GM23338 (cell line): ENCODE results near the gene CFAP299. TPM values are rescaled to one million over a fixed set of nuclear protein-coding genes. Genes with fewer than 3 reads are reported as not detected.

Experiments used
- ATAC-seq: fragments of 200-7000 bp; cut with Tn5 transposase; 3 replicates; pipeline ENCODE4 v1.9.1; 2020
- DNase-seq: peaks from one replicate; pipeline ENCODE4 v3.0.0-alpha.2; 2015; ENCODE audit warnings: low spot score
- H2AFZ ChIP-seq: fragments of 200-600 bp; sonication (generic); 2 replicates; pipeline ENCODE4 v1.8.0; 2016; ENCODE audit warnings: antibody characterized with exemption, mild to moderate bottlenecking, moderate library complexity
- H3F3A ChIP-seq: fragments of 200-600 bp; sonication (generic); replicated peaks from 2 replicates; pipeline ENCODE4 v1.8.0; 2017; ENCODE audit warnings: antibody characterized with exemption, mixed run types, low read depth
- H3K27ac ChIP-seq: fragments of 200-600 bp; sonication (generic); 2 replicates; pipeline ENCODE4 v1.6.1; 2016; ENCODE audit warnings: low read depth
- H3K27me3 ChIP-seq: fragments of 200-600 bp; sonication (generic); 2 replicates; pipeline ENCODE4 v1.8.0; 2016; ENCODE audit warnings: mild to moderate bottlenecking, mixed run types, moderate library complexity; ENCODE audit not compliant: insufficient read depth
- H3K36me3 ChIP-seq: fragments of 200-600 bp; sonication (generic); 2 replicates; pipeline ENCODE4 v1.8.0; 2016; ENCODE audit warnings: mild to moderate bottlenecking; ENCODE audit not compliant: insufficient read depth
- H3K4me1 ChIP-seq: fragments of 200-600 bp; sonication (generic); 2 replicates; pipeline ENCODE4 v1.8.0; 2016; ENCODE audit warnings: mild to moderate bottlenecking, moderate library complexity; ENCODE audit not compliant: insufficient read depth
- H3K4me2 ChIP-seq: fragments of 200-600 bp; sonication (generic); 2 replicates; pipeline ENCODE4 v1.7.1; 2017; ENCODE audit warnings: mixed run types
- H3K4me3 ChIP-seq: fragments of 200-600 bp; sonication (generic); 2 replicates; pipeline ENCODE4 v1.6.1; 2016; ENCODE audit warnings: mixed run types
- H3K79me2 ChIP-seq: fragments of 200-600 bp; sonication (generic); replicated peaks from 2 replicates; pipeline ENCODE4 v1.8.0; 2017; ENCODE audit warnings: mild to moderate bottlenecking; ENCODE audit not compliant: insufficient read depth
- H3K9me2 ChIP-seq: fragments of 200-600 bp; sonication (generic); 2 replicates; pipeline ENCODE4 v1.8.0; 2017; ENCODE audit not compliant: insufficient read depth
- H4K20me1 ChIP-seq: fragments of 200-600 bp; sonication (generic); replicated peaks from 2 replicates; pipeline ENCODE4 v1.8.0; 2017; ENCODE audit warnings: mild to moderate bottlenecking; ENCODE audit not compliant: insufficient read depth
- H3K27ac Mint-ChIP-seq: 2 replicates; pipeline ENCODE4 v1.8.0; 2020; ENCODE audit warnings: inconsistent platforms, mild to moderate bottlenecking, moderate library complexity, mixed read lengths
- H3K27me3 Mint-ChIP-seq: 3 replicates; pipeline ENCODE4 v1.8.0; 2022; ENCODE audit warnings: low read depth, mild to moderate bottlenecking, moderate library complexity, mixed read lengths, inconsistent platforms; ENCODE audit not compliant: insufficient read depth, poor library complexity
- H3K36me3 Mint-ChIP-seq: 3 replicates; pipeline ENCODE4 v1.8.0; 2021; ENCODE audit warnings: low read depth, mild to moderate bottlenecking, inconsistent platforms, moderate library complexity, mixed read lengths
- H3K4me1 Mint-ChIP-seq: 3 replicates; pipeline ENCODE4 v1.8.0; 2020; ENCODE audit warnings: mild to moderate bottlenecking, inconsistent platforms, mixed read lengths
- H3K4me3 Mint-ChIP-seq: 3 replicates; pipeline ENCODE4 v1.8.0; 2021; ENCODE audit warnings: moderate library complexity, mild to moderate bottlenecking, inconsistent platforms, mixed read lengths
- H3K9me3 Mint-ChIP-seq: 3 replicates; pipeline ENCODE4 v1.8.0; 2020; ENCODE audit warnings: moderate library complexity, mild to moderate bottlenecking, inconsistent platforms, mixed read lengths
- CREB1 ChIP-seq: fragments of 250-450 bp; sonication (Bioruptor Pico); IDR thresholded peaks from 2 replicates; pipeline ENCODE4 v1.5.0; 2020; ENCODE audit warnings: low read depth, mild to moderate bottlenecking, moderate library complexity
- CTCF ChIP-seq, 2 experiments: fragments of 200-600 bp in 1 of 2; sonication (generic) in 1 of 2; conservative IDR thresholded peaks; 2 replicates each; pipeline versions ENCODE4 v1.5.1 to v1.6.1; 2016 to 2017; ENCODE audit warnings: antibody characterized with exemption in 2 of 2, low read depth in 2 of 2, mild to moderate bottlenecking in 2 of 2, moderate library complexity in 1 of 2
- ETS1 ChIP-seq: IDR thresholded peaks from 2 replicates; pipeline ENCODE4 v1.6.1; 2016; ENCODE audit warnings: antibody characterized with exemption
- EZH2 ChIP-seq: fragments of 200-600 bp; sonication (generic); IDR thresholded peaks from one replicate; pipeline ENCODE4 v1.8.0; 2017; ENCODE audit warnings: antibody characterized with exemption, mild to moderate bottlenecking, low read depth; ENCODE audit not compliant: unreplicated experiment
- EZH2phosphoT487 ChIP-seq: fragments of 200-600 bp; sonication (generic); IDR thresholded peaks from one replicate; pipeline ENCODE4 v1.8.1; 2018; ENCODE audit warnings: antibody characterized with exemption; ENCODE audit not compliant: unreplicated experiment
- JUNB ChIP-seq: IDR thresholded peaks from one replicate; pipeline ENCODE4 v1.6.1; 2016; ENCODE audit warnings: antibody characterized with exemption; ENCODE audit not compliant: unreplicated experiment
- NANOG ChIP-seq: IDR thresholded peaks from 2 replicates; pipeline ENCODE4 v1.6.1; 2016; ENCODE audit warnings: antibody characterized with exemption, borderline replicate concordance
- POLR2AphosphoS5 ChIP-seq: IDR thresholded peaks from 2 replicates; pipeline ENCODE4 v1.6.1; 2016; ENCODE audit warnings: antibody characterized with exemption, low read depth
- REST ChIP-seq: IDR thresholded peaks from one replicate; pipeline ENCODE4 v1.6.1; 2018; ENCODE audit warnings: antibody characterized with exemption; ENCODE audit not compliant: unreplicated experiment
- STAT1 ChIP-seq: IDR thresholded peaks from one replicate; pipeline ENCODE4 v1.6.1; 2016; ENCODE audit warnings: antibody characterized with exemption; ENCODE audit not compliant: unreplicated experiment
- ZNF114 ChIP-seq: fragments of 250-450 bp; sonication (Bioruptor Pico); IDR thresholded peaks from 2 replicates; pipeline ENCODE4 v1.5.0; 2020; ENCODE audit warnings: mild to moderate bottlenecking, moderate library complexity
- ZNF331 ChIP-seq: fragments of 250-450 bp; sonication (Bioruptor Pico); IDR thresholded peaks from 2 replicates; pipeline ENCODE4 v1.5.0; 2020; ENCODE audit warnings: low read depth, mild to moderate bottlenecking, moderate library complexity
- ZNF462 ChIP-seq: fragments of 250-450 bp; sonication (Bioruptor Pico); IDR thresholded peaks from 2 replicates; pipeline ENCODE4 v1.5.0; 2020; ENCODE audit warnings: mild to moderate bottlenecking, moderate library complexity
- polyA plus RNA-seq: library from polyadenylated mRNA; unstranded; fragments of >200 nt; fragmentation: Nextera tagmentation; extraction: Ambion mirVana; gene quantifications from 2 replicates; pipeline ENCODE4 v1.2.1, GENCODE V29; 2016
- total RNA-seq: library from RNA; depleted of rRNA; stranded (reverse); fragments of >200 nt; shearing (Covaris generic); gene quantifications from 2 replicates; pipeline ENCODE4 v1.2.3, GENCODE V29; 2014

Gene CFAP299
- total and polyA plus RNA-seq, 2 experiments from 2014 or later: not detected

- Histone ChIP-seq H3K36me3 (no peaks in the 10 kb centered on the region), H3K9me2 (no peaks in the 10 kb centered on the region), H3K4me1 (peaks cover 33% of the 10 kb centered on the region), H3K27me3 (no peaks in the 10 kb centered on the region), H3K4me3 (no peak overlapping the region), H3K4me2 (no peak overlapping the region), H4K20me1 (no peaks in the 10 kb centered on the region), H3K79me2 (no peaks in the 10 kb centered on the region), H3F3A (no peaks in the 10 kb centered on the region), H2AFZ (no peak overlapping the region), H3K27ac (no peak overlapping the region)
- Mint-ChIP-seq H3K4me1 (peaks cover 36% of the 10 kb centered on the region), H3K9me3 (no peaks in the 10 kb centered on the region), H3K27me3 (peaks cover 6% of the 10 kb centered on the region), H3K27ac (no peak overlapping the region), H3K36me3 (no peaks in the 10 kb centered on the region), H3K4me3 (no peak overlapping the region)
- ATAC-seq (no peak), DNase-seq (no peak)
- TF ChIP-seq STAT1: no peak
- TF ChIP-seq ZNF114 (CRISPR knock-in tag): no peak
- TF ChIP-seq JUNB: no peak
- no peak for TF ChIP-seq POLR2AphosphoS5
- TF ChIP-seq EZH2phosphoT487: no peak
- TF ChIP-seq REST: no peak
- TF ChIP-seq CREB1 (CRISPR knock-in tag): no peak
- TF ChIP-seq ETS1: no peak
- TF ChIP-seq ZNF331 (CRISPR knock-in tag): no peak
- TF ChIP-seq CTCF (conservative IDR thresholded peaks at IDR 0.05; ENCODE audit: low read depth in 2 of 2): no peak
- TF ChIP-seq NANOG: no peak
- no peak for TF ChIP-seq ZNF462 (CRISPR knock-in tag)
- no peak for TF ChIP-seq EZH2
These were observed 24.4 kb upstream of the CFAP299 start for GRCh38 chr4:80311130-80311529.
